Epithelial cell of prostate (primary cell): ENCODE measurements around the gene PEX11G.
"Not testable (repeated sequence)": the region's sequence is repeated elsewhere in the genome, so short reads cannot be mapped to it uniquely, and the experiment has no call there.

ENCODE experiments used
- DNase-seq: peaks from one replicate; pipeline ENCODE4 v3.0.0-alpha.2; 2011; ENCODE audit warnings: low read depth, low spot score
- H3K27ac ChIP-seq: fragments of 450-650 bp; 2 replicates; pipeline ENCODE4 v1.5.1; 2017; ENCODE audit warnings: mild to moderate bottlenecking

PEX11G gene

DNA sequence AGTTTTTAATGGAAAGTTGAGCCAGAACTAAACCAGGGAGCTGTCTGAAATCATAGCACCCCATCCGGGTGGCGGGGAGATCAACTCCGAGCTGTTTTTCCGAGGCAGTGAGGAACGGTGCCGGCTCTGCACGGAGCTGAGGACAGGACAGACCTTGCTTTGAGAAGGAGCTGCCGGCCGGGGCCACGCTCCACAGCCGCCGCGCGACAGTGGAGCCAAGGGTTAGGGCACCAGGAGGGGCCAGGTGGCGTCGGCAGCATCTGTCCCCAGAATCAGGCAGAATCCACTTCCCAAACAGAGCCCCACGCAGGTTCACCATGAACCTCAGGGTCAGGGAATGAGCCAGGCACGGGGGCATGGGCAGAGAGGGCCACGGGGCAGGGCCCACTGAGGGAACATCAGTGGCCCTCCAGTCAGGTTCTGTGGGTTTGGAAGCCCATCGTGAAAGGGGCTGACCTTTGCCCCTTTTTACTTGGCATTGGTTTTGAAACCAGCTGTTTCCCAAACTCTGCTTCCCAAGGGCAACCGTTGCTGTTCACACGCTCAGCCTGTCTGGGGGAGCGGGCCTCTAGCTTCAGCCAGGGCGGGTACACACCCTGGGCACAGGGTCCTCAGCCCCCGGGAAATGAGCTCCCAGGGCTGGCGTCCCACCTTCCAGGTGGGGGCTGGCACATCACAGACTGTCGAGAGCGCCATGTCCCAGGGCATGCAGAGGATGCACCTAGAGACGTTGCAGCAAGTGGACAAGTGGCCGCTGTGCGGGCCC is 18.1 kb downstream of the PEX11G start:
- H3K27ac ChIP-seq: no peak overlapping the region
- no peak for DNase-seq

DNA sequence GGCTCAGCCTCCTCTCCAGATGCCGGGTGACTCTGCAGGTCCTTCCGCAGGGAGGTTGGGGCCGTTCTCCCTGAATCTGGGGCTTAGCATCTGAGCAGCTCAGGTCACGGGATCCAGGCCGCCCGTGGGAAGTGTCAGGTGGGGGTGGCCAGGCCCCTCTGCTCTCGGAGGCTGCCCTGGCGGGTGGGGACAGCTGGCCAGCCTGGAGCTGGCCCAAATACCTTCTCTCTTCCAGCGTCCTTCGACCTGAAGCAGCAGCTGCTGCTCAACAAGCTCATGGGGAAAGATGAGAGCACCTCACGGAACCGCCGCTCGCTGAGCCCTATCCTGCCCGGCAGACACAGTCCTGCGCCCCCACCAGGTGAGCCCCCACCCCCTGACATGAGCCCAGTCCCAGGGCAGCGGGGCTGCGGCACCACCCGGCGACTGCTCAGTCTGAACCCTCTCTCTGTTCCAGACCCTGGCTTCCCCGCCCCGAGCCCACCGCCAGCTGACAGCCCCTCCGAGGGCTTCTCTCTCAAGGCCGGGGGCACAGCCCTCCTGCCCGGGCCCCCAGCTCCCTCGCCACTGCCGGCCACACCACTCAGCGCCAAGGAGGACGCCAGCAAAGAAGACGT is 19.1 kb downstream of the PEX11G start:
- H3K27ac ChIP-seq: no peak overlapping the region
- no peak for DNase-seq

DNA sequence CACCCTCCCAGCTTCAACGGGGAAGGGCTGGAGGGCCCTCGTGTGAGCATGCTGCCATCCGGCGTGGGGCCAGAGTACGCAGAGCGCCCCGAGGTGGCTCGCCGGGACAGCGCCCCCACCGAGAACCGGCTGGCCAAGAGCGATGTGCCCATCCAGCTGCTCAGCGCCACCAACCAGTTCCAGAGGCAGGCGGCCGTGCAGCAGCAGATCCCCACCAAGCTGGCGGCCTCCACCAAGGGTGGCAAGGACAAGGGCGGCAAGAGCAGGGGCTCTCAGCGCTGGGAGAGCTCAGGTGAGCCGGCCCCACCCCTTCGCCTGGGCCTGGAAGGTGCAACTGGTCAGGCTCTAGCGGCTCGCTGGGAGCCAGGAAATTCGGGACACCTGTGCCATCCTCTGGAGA is 20.0 kb downstream of the PEX11G start:
- H3K27ac ChIP-seq: no peak overlapping the region
- DNase-seq: no peak

DNA sequence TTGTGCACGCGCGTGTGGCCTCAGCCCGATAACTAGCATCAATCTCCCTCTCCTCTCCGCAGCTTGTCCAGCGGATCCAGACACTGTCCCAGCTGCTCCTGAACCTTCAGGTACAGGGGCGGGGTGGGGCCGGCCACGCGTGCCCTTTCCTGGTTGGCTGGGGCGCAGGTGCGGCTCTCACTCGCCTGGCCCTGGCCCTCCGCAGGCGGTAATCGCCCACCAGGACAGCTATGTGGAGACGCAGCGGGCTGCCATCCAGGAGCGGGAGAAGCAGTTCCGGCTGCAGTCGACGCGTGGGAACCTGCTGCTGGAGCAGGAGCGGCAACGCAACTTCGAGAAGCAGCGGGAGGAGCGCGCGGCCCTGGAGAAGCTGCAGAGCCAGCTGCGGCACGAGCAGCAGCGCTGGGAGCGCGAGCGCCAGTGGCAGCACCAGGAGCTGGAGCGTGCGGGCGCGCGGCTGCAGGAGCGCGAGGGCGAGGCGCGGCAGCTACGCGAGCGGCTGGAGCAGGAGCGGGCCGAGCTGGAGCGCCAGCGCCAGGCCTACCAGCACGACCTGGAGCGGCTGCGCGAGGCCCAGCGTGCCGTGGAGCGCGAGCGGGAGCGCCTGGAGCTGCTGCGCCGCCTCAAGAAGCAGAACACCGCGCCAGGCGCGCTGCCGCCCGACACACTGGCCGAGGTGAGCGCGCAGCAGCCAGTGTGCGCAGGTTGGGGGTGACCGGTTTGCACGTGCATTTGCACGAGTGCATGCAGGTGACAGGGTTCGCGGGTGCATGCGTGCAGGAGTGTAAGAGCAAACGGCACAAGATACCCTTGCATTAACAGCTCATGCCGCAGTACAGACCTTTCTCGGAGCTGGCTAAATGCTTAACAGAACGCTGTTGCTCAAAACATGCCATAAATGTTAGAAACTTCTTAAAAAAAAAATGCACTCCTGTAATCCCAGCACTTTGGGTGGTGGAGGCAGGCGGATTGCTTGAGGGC is 21.5 kb downstream of the PEX11G start:
- H3K27ac ChIP-seq: no peak overlapping the region
- DNase-seq: no peak

DNA sequence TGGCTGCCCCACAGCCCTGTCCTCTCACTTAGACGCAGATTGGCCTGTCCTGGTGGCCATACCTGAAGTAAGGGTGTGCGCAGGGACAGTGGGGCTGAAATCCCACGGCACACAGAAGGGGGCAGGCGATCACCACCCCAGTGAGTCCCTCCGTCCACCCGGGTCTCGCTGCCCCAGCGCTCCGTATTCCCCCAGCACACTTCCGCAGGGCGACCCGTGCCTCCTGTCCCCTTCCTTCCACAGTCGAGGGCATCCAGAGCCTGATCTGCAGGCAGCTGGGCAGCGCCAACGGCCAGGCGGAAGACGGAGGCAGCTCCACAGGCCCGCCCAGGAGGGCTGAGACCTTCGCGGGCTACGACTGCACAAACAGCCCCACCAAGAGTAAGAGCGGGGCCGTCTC is 25.3 kb downstream of the PEX11G start:
- no peak overlapping the region for H3K27ac ChIP-seq
- no peak for DNase-seq

DNA sequence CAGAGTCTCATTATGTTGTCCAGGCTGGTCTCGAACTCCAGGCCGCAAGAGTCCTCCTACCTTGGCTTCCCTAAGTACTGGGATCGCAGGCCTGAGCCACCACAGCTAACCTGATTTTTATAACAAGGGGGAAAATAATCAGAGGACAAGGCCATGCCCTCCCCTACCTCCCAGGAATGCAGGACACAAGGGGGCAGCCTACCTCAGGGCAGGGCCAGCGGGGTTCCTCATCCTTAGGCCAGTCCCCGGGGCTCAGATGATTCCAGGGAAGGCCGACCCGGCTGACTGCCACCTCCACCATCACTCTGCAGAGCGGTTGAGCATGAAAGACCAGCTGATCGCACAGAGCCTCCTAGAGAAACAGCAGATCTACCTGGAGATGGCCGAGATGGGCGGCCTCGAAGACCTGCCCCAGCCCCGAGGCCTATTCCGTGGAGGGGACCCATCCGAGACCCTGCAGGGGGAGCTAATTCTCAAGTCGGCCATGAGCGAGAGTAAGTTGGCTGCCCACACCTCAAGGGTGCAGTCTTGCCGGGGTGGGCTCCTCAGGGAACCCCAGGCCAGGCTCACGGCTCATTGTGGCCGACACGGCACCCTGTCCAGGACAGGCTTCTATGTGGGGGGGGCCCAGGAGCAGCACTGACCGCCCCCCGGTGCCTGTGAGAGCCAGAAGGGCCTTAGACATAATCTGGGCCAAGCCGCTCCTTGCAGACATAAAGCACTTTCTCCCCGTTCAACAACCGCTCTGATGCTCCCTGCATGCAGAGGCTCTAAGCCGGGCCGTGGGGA is 26.8 kb downstream of the PEX11G start:
- H3K27ac ChIP-seq: no peak overlapping the region
- DNase-seq: no peak

DNA sequence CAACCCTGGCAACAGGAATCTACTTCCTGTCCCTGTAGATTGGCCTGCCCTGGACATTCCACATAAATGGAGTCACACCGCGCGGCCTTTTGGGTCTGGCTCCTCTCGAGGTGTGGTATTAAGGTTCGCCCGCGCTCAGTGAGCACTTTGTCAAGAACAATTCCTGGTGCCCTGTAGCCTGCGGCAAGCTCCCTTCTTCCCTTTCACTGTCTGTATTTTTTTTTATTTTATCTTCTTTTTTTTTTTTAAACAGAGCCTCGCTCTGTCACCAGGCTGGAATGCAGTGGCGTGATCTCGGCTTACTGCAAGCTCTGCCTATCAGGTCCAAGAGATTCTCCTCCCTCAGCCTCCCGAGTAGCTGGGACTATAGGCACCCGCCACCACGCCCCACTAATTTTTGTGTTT is 28.3 kb downstream of the PEX11G start:
- no peak for DNase-seq
- peak overlapping the region; percentile 34 for H3K27ac ChIP-seq

DNA sequence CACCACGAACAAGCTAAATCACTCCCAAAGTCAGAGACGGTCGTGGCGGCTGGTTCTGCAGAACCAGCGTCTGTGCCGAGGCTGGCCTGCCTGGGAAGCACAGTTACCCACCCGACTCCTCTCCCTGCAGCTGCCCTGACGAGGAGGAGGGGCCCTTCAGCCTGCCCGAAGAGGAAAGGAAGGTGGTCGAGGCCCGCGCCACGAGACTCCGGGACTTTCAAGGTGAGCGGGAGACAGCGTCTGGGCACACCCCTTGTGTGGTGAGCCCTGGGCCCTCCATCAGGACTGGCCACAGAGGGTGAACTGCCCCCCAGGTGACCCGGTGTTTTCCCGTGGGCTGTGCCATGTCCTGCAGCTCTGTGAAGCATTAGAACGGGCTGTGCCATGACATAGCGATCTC is 29.1 kb downstream of the PEX11G start:
- no peak for DNase-seq
- peak overlapping the region; percentile 34 for H3K27ac ChIP-seq

DNA sequence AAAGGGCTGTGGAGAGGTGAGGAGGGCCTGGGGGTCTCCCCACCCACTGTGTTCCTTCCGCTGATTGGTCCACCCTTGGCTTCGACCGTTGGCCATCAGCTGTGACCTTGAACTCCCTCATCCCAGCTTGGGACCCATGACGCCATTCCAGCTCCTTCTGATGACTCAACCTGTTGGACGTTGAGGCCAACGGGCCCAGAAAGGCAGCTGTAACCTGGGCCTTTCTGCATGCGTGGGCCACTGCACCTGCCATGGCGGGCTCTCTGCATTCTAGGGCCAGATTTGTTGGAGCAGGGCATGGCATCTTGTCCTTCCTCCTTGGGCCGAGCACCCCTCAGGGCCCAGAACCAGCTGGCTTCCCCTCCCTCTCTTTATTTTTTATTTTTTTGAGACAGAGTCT is 30.2 kb downstream of the PEX11G start:
- no peak overlapping the region for H3K27ac ChIP-seq
- no peak for DNase-seq

DNA sequence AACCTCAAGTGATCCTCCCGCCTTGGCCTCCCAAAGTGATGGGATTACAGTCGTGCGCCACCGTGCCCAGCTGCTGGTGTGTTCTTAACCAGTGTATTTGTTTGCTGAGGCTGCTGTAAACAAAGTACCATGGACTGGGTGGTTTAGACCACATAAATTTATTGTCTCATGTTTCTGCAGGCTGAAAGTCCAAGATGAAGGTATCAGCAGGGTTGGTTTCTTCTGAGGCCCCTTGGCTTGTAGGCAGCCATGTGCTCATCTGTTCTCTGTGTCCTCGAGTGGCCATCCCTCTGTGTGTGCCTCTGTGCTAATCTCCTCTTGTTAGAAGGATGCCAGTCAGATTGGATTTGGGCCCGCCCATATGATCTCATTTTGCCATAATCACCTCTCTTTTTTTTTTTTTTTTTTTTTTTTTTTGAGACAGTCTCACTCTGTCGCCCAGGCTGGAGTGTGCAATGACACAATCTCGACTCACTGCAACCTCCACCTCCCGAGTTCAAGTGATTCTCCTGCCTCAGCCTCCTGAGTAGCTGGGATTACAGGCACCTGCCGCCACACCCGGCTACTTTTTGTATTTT is 31.8 kb downstream of the PEX11G start:
- no peak for DNase-seq

DNA sequence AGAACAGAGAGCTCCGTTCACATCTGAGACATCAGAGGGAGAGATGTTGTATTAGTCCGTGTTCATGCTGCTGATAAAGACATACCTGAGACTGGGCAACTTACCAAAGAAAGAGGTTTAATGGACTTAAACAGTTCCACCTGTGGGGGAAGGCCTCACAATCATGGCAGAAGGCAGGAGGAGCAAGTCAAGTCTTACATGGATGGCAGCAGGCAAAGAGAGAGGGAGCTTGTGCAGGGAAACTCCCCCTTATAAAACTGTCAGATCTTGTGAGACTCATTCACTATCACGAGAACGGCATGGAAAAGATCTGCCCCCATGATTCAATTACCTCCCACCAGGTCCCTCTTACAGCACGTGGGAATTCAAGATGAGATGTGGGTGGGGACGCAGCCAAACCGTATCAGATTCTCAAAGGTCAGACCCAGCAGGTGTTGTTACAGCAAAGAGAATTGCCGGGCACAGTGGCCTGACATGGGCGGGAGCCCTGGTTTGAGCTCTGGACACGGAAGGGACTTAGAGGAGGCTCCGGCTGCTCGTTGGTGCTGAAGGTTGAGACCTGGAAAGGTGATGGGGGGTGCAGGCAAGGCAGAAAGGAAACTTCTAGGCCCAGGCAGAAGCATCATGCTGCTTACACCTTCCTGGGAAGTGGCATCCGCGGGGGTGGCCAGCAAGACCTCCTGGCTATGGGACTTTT is 33.1 kb downstream of the PEX11G start:
- no peak overlapping the region for H3K27ac ChIP-seq
- no peak for DNase-seq

More for the DNA sequence above, 31.8 kb downstream of the PEX11G start:
- peak overlapping the region; percentile 41 for H3K27ac ChIP-seq

DNA sequence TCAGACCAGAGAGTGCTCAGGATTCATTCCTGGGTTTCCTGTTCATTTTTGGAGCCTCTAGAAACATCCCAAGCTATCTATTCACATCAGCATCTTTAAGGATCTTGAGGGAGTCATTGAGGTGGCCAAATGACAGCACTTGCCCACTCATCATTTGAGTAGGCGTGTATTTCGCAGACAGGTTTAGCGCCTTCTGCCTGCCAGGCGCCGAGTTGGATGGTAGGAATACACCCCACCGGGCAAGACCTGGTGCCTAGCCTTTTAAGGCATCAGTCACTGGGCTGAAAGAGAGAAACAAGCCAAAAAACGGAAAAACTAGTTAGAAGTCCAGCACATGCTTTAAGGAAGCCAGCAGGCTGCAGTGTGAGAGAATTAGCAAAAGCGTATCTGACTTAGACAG is 33.8 kb downstream of the PEX11G start:
- no peak for DNase-seq
- no peak overlapping the region for H3K27ac ChIP-seq

DNA sequence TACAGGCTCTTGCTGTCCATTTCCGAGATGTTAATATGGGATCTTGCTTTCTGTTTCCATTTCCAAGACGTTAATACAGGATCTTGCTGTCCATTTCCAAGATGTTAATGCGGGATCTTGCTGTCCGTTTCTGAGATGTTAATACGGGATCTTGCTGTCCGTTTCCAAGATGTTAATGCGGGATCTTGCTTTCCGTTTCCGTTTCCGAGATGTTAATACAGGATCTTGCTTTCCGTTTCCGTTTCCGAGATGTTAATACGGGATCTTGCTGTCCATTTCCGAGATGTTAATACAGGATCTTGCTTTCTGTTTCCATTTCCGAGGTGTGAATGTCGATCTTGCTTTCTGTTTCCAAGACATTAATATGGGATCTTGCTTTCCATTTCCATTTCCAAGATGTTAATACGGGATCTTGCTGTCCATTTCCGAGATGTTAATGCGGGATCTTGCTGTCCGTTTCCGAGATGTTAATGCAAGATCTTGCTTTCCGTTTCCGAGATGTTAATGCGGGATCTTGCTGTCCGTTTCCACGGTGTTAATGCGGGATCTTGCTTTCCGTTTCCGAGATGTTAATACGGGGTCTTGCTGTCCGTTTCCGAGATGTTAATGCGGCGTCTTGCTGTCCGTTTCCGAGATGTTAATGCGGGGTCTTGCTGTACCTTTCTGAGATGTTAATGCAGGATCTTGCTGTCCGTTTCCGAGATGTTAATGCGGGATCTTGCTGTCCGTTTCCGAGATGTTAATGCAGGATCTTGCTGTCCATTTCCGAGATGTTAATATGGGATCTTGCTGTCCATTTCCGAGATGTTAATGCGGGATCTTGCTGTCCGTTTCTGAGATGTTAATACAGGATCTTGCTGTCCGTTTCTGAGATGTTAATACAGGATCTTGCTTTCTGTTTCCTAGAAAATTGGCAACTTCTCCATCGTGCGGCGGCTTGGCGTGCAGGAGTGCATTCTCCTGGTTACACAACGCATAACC is 38.3 kb downstream of the PEX11G start:
- no peak overlapping the region for H3K27ac ChIP-seq
- DNase-seq: peak; percentile 46

DNA sequence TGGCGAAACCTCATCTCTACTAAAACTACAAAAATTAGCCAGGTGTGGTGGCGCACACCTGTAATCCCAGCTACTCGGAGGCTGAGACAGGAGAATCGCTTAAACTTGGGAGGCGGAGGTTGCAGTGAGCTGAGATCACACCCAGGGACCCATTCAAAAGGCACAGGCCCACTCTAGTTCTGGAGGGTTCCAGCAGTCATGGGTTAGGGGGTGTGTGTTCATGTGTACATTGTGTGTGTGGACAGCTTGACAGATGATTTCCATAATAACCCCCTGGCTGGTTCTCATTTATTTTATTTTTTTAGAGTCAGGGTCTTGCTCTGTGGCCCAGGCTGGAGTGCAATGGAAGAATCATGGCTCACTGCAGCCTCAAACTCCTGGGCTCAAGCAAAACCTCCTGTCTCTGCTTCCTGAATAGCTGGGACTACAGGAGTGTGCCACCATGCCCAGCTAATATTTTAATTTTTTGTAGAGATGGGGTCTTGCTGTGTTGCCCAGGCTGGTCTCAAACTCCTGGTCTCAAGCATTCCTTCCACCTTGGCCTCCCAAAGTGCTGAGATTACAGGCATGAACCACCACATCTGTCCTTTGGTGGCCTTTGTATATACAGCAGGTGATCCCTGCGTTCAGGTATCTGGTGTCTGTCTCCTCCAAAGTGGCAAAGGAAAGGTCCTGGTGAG is 39.3 kb downstream of the PEX11G start:
- DNase-seq, H3K27ac ChIP-seq: not testable (repeated sequence)

DNA sequence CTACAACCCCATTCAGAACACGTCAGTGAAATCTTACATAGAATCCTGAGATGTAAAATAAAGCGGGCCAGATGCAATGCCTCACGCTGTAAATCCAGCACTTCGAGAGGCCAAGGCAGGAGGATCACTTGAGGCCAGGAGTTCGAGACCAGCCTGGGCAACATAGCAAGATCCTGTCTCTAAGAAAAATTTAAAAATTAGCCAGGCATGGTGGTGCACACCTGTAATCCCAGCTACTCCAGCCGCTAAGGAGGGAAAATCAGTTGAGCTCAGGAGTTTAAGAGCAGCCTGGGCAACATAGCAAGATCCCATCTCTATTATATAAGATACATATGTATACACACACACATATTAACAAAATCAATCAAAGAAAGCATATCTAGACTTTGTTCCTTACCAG is 41.2 kb downstream of the PEX11G start:
- DNase-seq: no peak
- no peak overlapping the region for H3K27ac ChIP-seq

DNA sequence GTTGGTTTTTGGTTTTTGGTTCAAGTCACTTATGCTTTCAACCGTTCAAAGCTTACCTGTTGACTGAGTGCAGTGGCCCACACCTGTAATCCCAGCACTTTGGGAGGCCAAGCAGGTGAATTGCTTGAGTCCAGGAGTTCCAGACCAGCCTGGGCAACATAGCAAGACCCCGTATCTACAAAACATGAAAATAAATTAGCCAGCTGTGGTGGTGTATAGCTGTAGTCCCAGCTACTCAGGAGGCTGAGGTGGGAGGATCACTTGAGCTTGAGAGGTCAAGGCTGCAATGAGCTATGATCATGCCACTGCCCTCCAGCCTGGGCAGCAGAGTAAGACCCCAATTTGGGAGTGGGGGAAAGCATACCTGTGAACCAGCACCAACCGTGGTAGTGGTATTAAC is 43.7 kb downstream of the PEX11G start:
- H3K27ac ChIP-seq: no peak overlapping the region
- DNase-seq: no peak

DNA sequence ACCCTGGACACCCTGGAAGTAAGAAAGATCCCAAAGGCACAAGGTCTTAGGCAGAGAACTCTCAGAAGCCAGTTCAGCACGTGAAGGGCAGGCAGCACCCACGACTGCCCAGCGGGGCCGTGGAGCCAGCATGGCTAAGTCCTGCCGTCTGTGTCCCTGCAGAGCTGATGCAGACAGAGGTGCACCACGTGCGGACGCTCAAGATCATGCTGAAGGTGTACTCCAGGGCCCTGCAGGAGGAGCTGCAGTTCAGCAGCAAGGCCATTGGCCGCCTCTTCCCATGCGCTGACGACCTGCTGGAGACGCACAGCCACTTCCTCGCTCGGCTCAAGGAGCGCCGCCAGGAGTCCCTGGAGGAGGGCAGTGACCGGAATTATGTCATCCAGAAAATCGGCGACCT is 44.8 kb downstream of the PEX11G start:
- H3K27ac ChIP-seq: no peak overlapping the region
- no peak for DNase-seq

DNA sequence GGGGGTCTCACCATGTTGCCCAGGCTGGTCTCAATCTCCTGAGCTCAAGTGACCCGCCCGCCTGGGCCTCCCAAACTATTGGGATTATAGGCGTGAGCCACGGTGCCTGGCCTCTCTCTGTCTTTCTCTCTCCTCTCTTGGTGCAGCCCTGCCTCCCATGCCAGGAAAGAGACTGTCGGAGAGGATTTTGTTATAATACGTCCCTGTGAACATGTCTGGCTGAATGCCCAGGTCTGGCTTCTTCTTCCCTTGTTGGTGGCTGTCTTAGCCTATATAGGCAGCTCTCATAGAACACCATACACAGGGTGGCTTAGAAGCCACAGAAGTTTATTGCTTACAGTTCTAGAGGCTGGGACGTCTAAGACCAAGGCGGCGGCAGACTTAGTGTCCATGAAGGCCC is 46.4 kb downstream of the PEX11G start:
- no peak for DNase-seq
- H3K27ac ChIP-seq: no peak overlapping the region
